Measurements from ENCODE around the gene NLRP1. TPM values are rescaled to one million over a fixed set of nuclear protein-coding genes. Genes with fewer than 3 reads are reported as not detected.

NLRP1 gene
- total and polyA plus RNA-seq, 9 of the 15 experiments (the other 6 are each of a cell fraction or from before 2014, with no cell fraction given): 4.0 to 69.4 (median 27.7) TPM

DNA sequence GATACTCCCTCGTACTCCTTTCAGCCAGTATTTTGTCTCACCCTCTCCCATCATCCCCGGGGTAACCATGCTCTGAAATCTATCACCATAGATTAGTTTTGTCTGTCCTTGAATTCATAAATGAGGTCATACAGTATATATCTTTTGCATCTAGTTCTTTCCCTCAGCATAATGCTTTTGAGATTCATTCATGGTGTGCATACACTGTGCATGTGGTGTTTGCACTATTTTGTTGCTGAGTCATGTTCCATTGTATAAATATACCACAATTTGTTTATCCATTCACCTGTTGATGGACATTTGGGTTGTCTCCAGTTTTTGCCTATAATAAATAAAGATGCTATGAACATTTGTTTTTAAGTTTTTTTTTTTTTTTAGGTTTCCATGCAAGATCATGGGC, 34.2 kb upstream of the NLRP1 start (continued):
- TF ChIP-seq C11orf30 (IDR thresholded peaks at IDR 0.05; ENCODE audit: low read depth) (peak; percentile 84), JUND (IDR thresholded peaks at IDR 0.05; ENCODE audit: borderline replicate concordance, low read depth, low read length) (0 out of 2 replicates have a peak, but pooled peaks have one; percentile 11), JUND (tag; IDR thresholded peaks at IDR 0.05; ENCODE audit: borderline replicate concordance, low read depth, low read length) (no peak; the same call in 2 of the 3 replicates), NFE2L1 (tag; IDR thresholded peaks at IDR 0.05; ENCODE audit: borderline replicate concordance, low read depth) (peak; percentile 80), ATF7 (IDR thresholded peaks at IDR 0.05) (peak; percentile 33; the same call in 1 of the 2 replicates), POU5F1 (IDR thresholded peaks at IDR 0.05; ENCODE audit: borderline replicate concordance, low read depth, low read length, partially characterized antibody) (no peak), BACH1 (tag; IDR thresholded peaks at IDR 0.05) (peak; percentile 82), ARID1B (IDR thresholded peaks at IDR 0.05) (0 out of 2 replicates have a peak, but pooled peaks have one; percentile 7), MAFG (tag; conservative IDR thresholded peaks at IDR 0.05) (peak; percentile 94), ARID2 (IDR thresholded peaks at IDR 0.05) (0 out of 2 replicates have a peak, but pooled peaks have one; percentile 12), CBX3 (IDR thresholded peaks at IDR 0.05; ENCODE audit: borderline replicate concordance in 1 of 2, low read length in 2 of 2) (no peak), KDM4B (IDR thresholded peaks at IDR 0.05; ENCODE audit: borderline replicate concordance in 2 of 2, low read depth in 1 of 2) (no peak), TRIM28 (IDR thresholded peaks at IDR 0.05) (no peak), ZNF316 (IDR thresholded peaks at IDR 0.05) (peak; percentile 94), RUNX1 (IDR thresholded peaks at IDR 0.05; ENCODE audit: low read depth) (no peak), DPF2 (IDR thresholded peaks at IDR 0.05) (0 out of 2 replicates have a peak, but pooled peaks have one; percentile 6), MAFF (IDR thresholded peaks at IDR 0.05; ENCODE audit: low read length) (peak; percentile 86)
- TF ChIP-seq, protein P1, sequence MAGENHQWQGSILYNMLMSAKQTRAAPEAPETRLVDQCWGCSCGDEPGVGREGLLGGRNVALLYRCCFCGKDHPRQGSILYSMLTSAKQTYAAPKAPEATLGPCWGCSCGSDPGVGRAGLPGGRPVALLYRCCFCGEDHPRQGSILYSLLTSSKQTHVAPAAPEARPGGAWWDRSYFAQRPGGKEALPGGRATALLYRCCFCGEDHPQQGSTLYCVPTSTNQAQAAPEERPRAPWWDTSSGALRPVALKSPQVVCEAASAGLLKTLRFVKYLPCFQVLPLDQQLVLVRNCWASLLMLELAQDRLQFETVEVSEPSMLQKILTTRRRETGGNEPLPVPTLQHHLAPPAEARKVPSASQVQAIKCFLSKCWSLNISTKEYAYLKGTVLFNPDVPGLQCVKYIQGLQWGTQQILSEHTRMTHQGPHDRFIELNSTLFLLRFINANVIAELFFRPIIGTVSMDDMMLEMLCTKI (IDR thresholded peaks at IDR 0.05; ENCODE audit: partially characterized antibody): no peak
- TF ChIP-seq, protein P2, sequence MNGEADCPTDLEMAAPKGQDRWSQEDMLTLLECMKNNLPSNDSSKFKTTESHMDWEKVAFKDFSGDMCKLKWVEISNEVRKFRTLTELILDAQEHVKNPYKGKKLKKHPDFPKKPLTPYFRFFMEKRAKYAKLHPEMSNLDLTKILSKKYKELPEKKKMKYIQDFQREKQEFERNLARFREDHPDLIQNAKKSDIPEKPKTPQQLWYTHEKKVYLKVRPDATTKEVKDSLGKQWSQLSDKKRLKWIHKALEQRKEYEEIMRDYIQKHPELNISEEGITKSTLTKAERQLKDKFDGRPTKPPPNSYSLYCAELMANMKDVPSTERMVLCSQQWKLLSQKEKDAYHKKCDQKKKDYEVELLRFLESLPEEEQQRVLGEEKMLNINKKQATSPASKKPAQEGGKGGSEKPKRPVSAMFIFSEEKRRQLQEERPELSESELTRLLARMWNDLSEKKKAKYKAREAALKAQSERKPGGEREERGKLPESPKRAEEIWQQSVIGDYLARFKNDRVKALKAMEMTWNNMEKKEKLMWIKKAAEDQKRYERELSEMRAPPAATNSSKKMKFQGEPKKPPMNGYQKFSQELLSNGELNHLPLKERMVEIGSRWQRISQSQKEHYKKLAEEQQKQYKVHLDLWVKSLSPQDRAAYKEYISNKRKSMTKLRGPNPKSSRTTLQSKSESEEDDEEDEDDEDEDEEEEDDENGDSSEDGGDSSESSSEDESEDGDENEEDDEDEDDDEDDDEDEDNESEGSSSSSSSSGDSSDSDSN (IDR thresholded peaks at IDR 0.05; ENCODE audit: borderline replicate concordance in 1 of 2, low read depth in 2 of 2, low read length in 2 of 2): no peak
- TF ChIP-seq, protein P3, sequence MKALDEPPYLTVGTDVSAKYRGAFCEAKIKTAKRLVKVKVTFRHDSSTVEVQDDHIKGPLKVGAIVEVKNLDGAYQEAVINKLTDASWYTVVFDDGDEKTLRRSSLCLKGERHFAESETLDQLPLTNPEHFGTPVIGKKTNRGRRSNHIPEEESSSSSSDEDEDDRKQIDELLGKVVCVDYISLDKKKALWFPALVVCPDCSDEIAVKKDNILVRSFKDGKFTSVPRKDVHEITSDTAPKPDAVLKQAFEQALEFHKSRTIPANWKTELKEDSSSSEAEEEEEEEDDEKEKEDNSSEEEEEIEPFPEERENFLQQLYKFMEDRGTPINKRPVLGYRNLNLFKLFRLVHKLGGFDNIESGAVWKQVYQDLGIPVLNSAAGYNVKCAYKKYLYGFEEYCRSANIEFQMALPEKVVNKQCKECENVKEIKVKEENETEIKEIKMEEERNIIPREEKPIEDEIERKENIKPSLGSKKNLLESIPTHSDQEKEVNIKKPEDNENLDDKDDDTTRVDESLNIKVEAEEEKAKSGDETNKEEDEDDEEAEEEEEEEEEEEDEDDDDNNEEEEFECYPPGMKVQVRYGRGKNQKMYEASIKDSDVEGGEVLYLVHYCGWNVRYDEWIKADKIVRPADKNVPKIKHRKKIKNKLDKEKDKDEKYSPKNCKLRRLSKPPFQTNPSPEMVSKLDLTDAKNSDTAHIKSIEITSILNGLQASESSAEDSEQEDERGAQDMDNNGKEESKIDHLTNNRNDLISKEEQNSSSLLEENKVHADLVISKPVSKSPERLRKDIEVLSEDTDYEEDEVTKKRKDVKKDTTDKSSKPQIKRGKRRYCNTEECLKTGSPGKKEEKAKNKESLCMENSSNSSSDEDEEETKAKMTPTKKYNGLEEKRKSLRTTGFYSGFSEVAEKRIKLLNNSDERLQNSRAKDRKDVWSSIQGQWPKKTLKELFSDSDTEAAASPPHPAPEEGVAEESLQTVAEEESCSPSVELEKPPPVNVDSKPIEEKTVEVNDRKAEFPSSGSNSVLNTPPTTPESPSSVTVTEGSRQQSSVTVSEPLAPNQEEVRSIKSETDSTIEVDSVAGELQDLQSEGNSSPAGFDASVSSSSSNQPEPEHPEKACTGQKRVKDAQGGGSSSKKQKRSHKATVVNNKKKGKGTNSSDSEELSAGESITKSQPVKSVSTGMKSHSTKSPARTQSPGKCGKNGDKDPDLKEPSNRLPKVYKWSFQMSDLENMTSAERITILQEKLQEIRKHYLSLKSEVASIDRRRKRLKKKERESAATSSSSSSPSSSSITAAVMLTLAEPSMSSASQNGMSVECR (CRISPR knock-in tag; IDR thresholded peaks at IDR 0.05): 0 out of 2 replicates have a peak, but pooled peaks have one; percentile 11
- TF ChIP-seq, protein P4, sequence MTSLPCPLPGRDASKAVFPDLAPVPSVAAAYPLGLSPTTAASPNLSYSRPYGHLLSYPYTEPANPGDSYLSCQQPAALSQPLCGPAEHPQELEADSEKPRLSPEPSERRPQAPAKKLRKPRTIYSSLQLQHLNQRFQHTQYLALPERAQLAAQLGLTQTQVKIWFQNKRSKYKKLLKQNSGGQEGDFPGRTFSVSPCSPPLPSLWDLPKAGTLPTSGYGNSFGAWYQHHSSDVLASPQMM (CRISPR knock-in tag; IDR thresholded peaks at IDR 0.05): no peak

Data from K562 (cell line).